CD4-positive, alpha-beta T cell treated with Interleukin-17A for 4 hours (primary cell): ENCODE measurements around the gene FSTL3.
A peak's percentile ranks its signal among the peaks of the same experiment; 100 is the strongest.
"Not testable (repeated sequence)": the region's sequence is repeated elsewhere in the genome, so short reads cannot be mapped to it uniquely, and the experiment has no call there.

ENCODE experiments used
- DNase-seq: peaks from one replicate; pipeline ENCODE4 v3.0.0-alpha.2; 2020; ENCODE audit warnings: mixed read lengths

FSTL3 gene

DNA sequence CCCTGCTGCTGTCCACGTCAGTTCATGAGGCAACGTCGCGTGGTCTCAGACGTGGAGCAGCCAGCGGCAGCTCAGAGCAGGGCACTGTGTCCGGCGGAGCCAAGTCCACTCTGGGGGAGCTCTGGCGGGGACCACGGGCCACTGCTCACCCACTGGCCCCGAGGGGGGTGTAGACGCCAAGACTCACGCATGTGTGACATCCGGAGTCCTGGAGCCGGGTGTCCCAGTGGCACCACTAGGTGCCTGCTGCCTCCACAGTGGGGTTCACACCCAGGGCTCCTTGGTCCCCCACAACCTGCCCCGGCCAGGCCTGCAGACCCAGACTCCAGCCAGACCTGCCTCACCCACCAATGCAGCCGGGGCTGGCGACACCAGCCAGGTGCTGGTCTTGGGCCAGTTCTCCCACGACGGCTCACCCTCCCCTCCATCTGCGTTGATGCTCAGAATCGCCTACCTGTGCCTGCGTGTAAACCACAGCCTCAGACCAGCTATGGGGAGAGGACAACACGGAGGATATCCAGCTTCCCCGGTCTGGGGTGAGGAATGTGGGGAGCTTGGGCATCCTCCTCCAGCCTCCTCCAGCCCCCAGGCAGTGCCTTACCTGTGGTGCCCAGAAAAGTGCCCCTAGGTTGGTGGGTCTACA is 6.6 kb downstream of the FSTL3 start:
- DNase-seq = no peak

DNA sequence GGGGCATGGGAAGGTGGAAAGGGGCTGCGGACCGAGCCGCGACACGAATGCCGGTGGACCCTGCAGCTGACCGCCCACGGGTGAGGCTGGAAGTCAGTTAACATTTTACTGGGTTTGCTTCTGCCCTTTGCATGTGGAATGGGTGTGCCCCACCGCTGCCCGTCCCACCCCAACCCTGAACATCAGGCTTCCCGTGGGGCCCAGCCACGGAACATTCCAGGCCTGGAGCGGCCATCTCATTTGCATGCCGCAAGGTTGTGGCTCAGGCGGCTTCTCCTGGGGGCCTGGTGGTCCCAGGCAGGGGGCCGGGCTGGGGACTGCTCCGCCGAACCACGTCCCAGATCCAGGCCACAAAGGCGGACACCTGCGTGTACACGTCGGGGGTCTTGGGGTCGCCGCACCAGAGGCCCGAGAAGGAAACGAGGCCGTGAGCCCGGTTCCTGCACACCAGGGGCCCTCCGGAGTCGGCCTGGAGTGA is 9.3 kb downstream of the FSTL3 start:
- DNase-seq = no peak

DNA sequence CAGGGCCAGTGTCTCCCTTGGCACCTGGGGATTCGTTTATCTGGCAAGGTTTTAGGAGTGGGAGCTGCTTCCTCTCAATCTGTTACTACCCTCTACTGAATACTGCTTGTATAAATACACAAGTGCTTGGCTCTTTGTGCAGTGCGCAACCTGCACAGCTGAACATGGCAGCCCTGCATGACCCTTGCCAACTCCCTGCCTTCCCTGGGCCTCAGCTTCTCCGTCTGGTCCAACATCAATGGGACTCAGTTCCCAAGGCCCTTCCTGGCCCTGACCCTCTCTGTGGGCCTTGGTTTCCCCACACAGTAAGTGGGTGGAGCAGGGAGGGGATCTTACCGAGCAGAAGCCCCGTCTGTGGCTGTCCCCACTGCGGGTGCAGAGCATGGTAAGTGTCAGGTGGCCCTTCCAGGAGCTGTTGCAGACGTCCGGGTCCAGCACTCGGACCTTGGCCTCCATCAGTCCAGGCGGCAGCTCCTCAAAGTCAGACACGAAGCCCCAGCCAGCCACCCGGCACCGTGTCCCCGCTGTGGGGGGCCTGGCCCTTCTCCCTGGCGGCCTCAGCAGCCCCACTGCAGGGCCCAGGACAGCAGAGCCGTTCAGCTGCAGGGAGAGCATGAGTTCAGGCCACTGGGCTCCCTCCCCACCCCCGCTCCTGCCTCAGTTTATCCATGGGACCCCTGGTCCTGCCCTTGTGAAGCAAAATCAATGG is 10.6 kb downstream of the FSTL3 start:
- no peak for DNase-seq

DNA sequence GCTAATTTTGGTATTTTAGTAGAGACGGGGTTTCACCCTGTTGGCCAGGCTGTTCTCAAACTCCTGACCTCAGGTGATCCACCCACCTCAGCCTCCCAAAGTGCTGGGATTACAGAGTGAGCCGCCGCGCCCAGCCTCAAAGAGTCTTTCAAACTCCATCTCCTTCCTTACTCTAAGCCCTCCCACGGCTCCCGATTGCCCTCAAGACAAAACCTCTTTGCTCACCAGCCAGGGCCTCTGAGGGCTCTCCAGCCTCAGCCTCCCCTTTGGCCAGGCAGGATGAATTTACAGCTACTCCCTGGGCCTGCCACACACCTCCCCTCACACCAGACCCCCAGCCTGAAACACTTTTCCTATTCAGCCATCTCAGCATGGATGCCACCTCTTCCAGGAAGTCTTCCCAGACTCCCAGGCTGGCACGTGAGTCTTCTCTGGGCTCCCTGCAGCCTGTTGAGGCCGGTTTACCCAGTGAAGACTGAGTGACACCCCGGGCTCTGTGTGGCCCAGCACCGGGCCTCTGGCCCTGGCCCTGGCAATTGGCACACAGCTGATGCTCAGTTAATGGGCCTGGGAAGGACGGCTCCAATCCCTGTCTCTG is 11.5 kb downstream of the FSTL3 start:
- no peak for DNase-seq

DNA sequence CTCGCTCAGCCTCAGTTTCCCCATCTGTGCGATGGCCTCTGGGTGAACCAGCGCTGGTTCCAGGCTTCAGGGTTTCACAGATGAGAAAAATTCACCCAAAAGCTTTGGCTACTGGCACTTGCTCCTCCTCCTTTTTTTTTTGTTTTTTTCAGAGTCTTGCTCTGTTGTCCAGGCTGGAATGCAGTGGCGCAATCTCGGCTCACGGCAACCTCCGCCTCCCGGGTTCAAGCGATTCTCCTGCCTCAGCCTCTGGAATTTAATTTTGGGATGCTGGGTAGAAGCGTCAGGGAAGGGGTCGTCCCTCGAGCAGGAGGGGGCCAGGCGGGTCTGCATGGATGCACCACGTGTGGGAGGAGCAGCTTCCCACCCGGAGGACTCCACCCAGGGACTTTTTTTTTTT is 12.0 kb downstream of the FSTL3 start:
- DNase-seq = no peak

DNA sequence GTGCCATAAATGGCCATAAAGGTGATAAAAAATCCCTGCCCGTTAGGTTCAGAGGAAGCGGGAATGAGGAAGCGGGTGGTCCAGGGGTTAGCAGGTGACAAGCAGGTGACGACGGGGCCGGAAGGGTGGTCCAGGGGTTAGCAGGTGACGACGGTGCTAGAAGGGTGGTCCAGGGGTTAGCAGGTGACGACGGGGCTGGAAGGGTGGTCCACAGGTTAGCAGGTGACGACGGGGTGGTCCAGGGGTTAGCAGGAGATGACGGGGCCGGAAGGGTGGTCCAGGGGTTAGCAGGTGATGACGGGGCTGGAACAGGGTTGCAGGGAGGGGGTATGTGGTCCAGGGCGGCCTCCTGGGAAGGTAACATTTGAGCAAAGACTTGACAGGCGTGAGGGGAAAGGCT is 12.8 kb downstream of the FSTL3 start:
- no peak for DNase-seq

DNA sequence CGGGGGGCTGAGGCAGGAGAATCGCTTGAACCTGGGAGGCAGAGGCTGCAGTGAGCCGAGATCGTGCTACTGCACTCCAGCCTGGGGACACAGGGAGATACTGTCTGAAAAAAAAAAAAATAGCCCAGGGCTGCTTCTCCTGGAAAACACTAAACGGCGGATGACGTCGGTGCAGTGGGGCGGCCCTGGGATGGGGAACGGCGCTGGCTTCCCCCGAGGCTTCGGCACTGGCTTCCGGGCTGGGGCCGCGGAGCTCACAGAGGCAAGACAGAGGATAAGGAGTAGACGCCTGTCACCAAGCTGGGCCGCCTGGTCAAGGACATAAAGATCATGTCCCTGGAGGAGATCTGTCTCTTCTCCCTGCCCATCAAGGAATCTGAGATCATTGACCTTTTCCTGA is 14.0 kb downstream of the FSTL3 start:
- DNase-seq = no peak

DNA sequence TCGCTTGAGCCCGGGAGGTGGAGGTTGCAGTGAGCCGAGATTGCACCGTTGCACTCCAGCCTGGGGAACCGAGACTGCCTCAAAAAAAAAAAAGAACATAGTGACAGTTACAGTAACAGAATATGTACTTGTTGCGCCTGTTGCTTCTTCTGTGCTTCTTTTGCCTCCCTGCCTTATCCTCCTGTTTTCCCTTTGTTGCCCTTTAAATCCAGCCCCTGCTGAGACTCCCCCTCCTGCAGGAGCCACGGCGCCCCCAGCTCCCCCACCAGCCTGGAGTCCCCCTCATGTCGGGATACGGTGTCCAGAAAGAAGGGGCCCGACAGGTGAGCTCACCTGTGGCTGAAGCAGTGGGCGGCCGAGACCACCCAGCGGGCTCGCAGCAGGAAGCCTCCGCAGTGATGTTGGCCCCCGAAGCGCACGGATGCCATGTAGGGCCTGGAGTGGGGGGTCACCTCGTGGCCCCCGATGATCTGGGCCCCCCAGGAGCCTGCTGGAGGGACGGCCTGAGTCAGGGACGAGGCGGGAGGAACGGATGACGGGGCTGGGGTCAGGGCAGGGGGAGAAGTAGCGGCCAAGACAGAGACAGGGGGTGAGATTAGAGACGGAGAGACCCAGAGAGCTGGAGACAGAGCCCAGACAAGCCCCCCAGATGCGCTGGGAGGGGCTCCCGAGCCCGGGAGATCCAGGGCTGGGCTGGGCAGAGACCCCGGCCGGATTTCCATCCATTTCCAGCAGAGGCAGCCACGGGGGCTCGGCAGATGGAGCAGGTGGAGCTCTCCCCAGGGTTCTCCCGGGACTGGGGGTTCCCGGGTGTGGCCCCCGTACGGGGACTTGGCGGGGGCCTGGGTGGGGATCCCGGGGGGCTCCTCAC is 18.5 kb downstream of the FSTL3 start:
- no peak for DNase-seq

DNA sequence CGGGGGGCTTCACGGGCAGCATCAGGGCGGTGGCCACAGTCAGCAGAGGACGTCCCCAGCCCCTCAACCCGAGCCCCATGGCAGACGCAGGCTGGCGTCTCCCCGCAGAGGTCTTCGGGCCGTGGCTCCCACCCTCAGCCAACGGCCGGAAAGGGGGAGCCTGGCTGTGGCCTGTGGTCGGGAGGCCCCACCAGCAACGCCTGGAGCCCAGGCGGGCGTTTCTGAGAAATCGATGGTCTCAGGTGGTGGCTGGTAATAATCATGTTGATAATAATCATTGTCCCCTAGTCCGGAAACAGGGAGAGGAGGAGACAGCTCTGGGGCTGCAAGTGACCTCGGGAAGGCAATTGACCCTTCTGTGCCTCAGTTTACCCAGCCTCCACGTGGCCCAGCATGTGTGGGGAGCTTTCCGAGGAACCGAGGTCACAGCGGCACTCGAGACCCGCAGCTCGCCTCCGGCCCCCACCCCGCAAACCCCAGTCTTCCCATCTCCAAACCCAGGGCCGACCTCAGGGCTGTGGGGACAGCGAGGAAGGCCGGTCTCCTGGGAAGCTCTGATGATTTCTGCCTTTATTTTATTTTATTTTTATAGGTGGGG is 19.3 kb downstream of the FSTL3 start, which contains the start of gene PRSS57:
TSS of gene PRSS57 (minus strand) at position 101 of the 598 bp plus-strand sequence. CDS start at position 79, 22 bp downstream.
- DNase-seq = no peak

DNA sequence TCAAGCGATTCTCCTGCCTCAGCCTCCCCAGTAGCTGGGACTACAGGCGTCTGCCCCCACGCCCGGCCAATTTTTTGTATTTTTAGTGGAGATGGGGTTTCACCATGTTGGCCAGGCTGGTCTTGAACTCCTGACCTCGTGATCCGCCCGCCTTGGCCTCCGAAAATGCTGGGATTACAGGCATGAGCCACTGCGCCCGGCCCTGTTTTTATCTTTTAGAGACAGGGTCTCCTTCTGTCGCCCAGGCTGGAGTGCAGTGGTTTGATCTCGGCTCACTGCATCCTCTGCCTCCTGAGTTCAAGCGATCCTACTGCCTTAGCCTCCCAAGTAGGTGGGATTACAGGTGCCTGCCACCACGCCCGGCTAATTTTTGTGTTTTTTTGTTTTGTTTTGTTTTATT is 22.3 kb downstream of the FSTL3 start:
- DNase-seq = not testable (repeated sequence)

DNA sequence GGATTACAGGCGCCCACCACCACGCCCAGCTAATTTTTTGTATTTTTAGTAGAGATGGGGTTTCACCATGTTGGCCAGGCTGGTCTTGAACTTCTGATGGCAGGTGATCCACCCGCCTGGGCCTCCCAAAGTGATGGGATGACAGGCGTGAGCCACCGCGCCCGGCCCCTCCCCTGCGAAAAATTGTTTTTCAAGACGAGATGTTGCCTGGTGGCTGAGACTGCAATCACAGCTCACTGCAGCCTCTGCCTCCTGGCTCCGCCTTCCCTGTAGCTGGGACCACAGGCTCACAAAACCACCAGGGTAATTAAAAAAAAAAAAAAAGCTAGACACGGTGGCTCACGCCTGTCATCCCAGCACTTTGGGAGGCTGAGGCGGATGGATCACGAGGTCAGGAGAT is 23.7 kb downstream of the FSTL3 start:
- DNase-seq = not testable (repeated sequence)

DNA sequence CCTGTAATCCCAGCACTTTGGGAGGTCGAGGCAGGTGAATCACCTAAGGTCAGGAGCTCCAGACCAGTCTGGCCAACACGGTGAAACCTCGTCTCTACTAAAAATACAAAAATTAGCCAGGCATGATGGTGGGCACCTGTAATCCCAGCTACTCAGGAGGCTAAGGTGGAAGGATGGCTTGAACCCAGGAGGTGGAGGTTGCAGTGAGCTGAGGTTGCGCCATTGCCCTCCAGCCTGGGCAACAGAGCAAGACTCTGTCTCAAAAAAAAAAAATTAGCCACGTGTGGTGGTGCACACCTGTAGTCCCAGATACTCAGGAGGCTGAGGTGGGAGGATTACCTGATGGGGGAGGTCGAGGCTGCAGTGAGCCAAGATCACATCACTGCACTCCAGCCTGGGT is 26.7 kb downstream of the FSTL3 start:
- DNase-seq = not testable (repeated sequence)

DNA sequence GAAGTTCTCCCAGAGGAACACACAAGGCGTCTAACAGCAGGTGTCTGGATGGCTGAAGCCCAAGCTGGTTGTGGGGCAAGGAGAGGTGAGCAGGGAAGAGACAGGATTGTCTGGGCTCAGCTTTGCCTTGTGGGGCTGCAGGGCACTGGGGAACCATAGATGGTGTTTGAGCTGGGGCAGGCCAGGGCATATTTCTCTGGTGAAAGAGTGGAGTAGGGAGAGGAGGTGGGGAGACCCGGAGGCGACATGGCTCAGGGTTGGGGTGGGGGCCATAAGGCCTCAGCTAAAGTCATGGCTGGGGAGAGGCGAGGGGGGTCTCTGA is 27.1 kb downstream of the FSTL3 start:
- DNase-seq = no peak

DNA sequence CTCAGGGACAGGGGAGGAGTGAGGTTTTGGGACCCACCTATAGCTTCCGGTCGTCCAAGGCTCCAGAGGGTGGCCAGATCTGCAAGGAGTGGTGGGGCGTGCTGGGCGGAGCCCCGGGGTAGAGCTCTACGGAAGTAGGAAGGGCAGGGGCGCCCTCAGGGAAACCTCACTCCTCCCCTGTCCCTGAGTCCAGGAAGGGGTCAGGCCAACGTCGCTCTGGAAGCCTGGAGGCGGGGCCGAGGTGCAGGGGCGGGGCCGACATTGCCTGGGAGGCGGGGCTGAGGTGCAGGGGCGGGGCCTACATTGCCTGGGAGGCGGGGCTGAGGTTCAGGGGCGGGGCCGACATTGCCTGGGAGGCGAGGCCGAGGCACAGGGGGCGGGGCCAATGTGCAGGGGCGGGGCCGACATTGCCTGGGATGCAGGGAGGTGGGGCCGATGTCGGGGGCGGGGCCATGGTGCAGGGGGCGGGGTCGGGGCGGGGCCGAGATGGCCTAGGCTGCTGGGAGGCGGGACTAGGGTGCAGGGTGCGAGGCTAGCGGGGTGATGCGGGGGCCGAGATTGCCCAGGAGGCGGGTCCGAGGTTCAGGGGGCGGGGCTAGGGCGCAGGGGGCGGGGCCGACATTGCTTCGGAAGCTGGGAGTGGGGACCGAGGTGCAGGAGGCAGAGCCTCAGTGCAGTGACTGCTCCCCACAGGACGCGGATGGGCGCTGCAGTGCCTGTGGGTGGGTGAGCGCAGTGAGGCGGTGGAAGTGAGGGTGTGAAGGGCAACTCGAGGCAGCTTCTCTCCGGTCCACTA is 27.7 kb downstream of the FSTL3 start:
- peak; percentile 52 for DNase-seq

DNA sequence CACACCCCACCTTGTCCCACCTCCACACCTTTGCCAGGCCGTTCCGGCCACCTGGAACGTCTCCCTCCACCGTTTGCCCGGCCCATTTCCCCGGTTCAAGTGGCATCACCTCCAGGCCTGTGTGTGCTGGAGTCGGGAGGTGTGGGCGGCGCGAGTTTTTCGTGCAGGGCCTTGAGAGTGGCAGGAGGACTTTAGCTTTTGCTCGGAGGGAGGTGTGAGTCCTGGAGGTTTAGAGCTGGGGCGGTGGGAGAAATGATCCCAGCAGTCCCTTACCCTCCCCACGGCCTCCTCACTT is 28.2 kb downstream of the FSTL3 start:
- no peak for DNase-seq

DNA sequence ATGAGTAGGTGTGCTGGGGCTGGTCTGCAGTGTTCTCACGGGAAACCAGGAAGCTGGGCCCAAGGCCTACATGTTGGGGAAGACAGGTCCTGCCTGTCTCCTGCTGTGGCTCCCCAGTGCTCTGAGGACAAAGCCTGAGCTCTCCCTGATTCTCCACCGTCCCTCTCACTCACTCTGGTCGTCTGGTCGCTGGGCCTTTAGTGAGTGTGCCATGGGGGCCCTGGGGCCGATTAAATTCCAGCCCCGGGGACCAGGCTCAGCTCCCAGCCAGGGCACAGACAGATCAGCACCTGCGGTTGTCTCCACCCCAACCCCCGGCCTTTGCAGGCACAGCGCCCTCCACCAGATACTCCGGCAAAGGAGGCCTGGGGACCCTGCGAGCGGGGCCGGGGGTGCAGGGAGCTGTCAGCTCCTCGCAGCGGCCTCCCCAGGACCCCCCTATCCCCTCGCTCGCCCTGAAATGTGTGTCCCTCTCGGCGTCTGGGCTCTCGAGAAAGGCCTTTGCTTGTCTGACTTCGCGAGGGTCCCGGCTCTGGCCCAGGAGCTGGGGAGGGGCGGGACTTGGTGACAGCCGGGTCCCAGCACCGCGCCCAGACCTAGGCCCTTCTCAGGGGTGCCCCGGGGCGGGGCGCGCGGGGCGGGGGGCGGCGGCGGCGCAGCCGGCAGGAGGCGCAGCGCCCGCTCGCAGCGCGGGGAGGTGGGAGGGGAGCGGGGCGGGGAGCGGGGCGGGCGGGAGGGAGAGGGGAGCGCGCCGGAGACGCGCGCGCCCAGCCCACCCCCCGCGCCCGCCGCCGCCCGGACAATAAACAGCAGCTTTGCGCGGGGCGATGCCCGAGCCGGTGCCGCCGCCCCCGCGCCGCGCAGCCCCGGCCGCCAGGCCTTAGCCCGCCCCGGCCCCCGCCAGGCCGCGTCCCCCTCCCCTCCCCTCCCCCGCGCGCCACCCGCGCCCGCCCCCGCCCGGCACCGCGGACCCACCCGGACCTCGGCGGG is 32.3 kb downstream of the FSTL3 start, which contains the start of gene PALM:
TSS of gene PALM (plus strand) at position 782 of the 990 bp plus-strand sequence. CDS start 212 bp downstream, outside the sequence.
- DNase-seq = no peak

DNA sequence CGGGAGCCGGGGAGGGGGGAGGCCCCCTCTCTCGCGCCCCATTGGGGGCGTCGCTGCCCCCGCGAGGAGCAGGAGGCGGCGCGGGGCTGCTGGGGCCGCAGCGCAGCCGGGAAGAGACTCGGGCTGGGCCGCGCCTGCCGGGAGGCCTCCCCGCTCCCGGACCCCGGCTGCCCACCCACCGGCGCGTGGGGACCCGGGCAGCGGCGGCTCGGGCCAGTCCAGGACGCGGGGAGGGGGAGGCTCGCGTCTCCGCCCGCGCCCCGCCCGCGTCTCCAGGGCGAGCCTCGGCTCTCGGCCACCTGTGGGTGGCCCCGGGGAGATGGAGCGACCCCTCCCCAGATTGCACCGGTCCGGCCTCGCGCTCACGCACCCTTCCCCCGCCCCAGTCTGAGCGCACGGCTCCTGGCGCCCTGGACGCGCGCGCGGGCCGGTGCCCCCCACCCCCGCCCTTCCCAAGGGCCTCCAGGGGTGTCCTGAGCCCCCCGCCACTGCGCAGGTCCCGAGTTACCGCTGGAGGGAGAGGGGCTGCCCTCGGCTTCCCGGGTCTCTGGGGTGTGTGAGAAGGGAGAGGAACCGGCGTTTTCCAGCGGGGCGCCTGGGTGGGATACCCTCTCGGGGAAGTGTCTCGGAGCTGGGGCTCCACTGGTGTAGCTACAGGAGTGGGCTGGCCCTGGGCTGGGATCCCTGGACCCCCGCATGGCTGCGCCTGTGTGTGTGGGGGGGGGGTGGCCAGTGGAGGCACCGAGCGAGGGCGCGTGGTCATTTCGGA is 33.2 kb downstream of the FSTL3 start:
- DNase-seq = no peak

DNA sequence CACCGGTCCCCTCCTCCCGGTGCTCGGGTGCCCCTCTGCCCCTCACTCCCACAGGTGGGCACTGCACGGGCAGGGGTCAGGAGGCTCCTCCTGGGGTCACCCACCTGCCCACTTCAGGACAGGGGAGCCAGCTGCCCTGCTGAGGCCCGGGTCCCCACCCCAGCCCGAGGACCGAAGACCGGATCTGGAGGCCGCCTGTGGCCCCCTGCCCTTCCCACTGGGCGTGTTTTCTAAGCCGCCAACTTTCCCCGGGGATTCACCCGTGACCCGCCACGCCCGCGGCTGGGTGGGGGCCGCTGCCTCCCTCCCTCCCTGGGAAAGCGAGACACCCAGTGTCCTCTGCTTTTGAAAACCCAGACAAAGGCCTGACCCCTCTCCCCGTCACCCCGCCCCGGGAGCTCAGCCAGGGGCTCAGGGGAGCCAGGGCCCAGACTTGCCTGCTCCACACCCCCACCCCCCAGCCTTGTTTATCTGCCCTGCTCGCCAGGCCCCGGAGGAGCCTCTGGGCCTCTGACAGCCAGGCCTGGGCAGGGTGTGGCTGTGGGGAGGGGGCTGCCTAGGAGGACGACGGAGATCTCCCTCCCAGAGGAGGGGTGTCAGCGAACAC is 33.9 kb downstream of the FSTL3 start:
- no peak for DNase-seq

DNA sequence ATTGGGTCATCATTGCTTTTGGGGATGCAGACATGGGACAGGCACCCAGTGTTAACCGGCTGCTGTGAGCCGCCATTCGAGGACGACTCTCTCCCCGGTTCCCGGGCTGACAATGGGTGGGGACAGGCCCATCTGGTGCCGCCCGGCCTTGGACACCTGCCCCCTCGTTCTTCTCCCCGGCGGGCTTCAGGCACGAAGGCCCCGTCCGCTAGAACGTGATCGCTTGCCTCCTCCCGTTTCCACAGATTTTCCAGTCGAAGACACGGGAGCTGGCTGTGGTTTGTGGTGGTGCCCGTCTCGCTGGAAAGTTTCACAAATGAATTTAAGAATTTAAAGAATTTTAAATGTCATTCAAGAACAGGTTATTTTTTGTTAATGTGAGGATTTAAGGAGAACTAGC is 34.6 kb downstream of the FSTL3 start:
- DNase-seq = no peak

DNA sequence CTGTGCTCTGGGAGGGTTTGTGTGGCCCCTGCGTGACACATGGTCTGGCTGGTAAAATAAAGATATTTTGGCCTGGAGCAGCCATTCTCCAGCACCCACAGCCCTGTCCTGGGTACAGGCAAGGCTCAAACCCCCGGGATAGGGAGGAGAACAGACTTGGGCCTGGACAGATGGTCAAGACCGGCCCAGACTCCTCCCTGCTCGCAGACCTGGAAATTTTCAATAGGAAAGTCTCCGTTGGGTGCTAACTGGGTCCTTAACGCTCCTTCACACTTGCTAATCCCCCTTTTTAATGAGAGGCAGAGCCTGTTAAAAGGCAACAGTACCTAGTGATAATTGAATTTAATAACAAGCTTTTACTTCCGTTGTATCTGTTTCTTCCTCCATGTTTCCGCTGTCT is 35.1 kb downstream of the FSTL3 start:
- DNase-seq = no peak
